Activated CD4-positive, alpha-beta T cell treated with anti-CD3 and anti-CD28 coated beads for 4 hours (primary cell): ENCODE results near the gene IL13.
"Not testable (repeated sequence)": the region's sequence is repeated elsewhere in the genome, so short reads cannot be mapped to it uniquely, and the experiment has no call there.

Source experiments
- DNase-seq, 2 donors: peaks; one replicate each; pipeline ENCODE4 v3.0.0-alpha.2; 2020

The IL13 gene

DNA sequence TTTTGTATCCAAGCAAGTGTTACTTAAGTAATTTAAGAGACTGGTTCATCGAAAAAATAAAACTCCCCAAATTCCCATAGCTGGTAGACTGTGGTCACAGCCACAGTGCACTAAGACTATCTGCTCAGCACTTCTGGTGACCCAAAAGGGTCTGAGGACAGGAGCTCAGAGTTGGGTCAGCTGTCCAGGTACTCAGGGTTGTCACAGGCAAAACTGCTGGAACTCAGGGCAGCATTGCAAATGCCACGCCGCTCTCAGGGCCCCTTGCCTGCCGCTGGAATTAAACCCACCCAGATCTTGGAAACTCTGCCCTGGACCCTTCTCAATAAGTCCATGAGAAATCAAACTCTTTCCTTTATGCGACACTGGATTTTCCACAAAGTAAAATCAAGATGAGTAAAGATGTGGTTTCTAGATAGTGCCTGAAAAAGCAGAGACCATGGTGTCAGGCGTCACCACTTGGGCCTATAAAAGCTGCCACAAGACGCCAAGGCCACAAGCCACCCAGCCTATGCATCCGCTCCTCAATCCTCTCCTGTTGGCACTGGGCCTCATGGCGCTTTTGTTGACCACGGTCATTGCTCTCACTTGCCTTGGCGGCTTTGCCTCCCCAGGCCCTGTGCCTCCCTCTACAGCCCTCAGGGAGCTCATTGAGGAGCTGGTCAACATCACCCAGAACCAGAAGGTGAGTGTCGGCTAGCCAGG lies at the start of gene IL13:
Gene IL13 (plus strand): TSS at position 498 of the 705 bp plus-strand sequence. CDS start 14 bp downstream, at position 512.
- DNase-seq = no peak

DNA sequence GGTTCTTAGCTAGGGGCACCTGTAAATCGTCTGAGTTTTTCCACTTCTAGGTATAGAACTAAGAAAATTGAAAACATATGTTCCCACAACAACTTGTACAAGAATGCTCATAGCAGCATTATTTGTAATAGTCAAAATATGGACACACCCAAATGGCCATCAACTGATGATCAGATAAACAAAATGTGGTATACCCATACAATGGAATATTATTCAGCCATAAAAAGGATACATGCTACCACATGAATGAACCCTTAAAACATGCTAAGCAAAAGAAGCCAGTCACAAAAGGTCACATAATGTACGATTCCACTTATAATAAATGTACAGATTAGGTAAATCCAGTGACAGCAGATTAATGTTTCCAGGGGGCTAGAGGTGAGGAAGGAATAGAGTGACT lies 46.0 kb upstream of the IL13 start:
- no peak for DNase-seq

DNA sequence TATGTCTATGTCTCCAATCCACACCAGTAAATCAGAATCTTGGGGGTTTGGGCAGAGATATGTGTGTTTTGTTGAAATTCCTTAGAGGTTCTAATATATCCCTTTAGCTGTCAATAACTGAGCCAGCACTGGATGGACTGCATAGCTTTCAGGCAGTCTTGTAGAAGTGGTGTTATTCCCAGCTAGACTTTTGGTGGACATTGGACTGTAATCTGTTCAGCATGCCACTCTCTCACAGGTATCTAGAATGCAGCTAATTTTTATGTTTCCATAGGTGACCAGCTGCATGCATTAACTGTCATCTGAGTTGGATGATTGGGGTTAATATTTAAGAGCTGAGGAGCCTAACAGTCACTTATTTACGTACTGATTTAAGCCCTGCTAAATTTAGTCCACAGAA lies 45.1 kb upstream of the IL13 start:
- no peak for DNase-seq

DNA sequence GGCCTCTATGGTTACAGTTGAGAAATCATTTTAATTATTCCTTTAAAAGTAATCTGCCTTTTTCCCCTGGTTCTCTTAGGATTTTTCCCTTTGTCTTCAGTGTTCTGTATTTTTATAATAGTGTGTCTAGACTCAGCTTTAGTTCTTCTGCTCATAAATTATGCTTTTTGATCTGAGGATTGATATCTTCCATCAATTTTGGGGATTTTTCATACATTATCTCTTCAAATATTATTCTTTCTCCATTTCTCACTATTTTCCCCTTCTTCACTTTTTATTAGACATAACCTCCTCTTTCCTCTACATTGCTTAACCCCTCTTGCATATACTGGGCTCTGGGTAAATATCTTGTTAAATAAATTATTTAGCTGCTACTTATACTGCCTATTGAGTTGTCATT lies 36.3 kb upstream of the IL13 start:
- no peak for DNase-seq

DNA sequence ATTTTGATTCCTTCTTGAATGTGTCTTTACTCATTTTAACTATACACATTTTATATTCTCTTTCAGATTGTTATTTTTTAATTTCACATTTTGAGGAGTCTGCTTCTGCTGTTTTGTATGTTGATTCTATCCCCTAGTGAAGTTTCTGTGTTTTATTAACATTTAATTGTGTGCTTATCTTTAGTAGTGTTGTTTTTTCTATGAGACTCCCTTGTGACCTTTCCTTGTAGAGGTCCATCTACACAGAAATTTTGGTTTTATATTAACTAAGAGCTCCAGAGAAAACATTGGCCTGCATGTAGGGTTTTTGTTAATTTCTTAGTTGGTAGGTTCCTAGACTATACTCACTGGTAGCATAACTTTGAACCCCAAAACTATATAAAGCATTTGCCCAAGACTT lies 35.4 kb upstream of the IL13 start:
- DNase-seq = no peak

DNA sequence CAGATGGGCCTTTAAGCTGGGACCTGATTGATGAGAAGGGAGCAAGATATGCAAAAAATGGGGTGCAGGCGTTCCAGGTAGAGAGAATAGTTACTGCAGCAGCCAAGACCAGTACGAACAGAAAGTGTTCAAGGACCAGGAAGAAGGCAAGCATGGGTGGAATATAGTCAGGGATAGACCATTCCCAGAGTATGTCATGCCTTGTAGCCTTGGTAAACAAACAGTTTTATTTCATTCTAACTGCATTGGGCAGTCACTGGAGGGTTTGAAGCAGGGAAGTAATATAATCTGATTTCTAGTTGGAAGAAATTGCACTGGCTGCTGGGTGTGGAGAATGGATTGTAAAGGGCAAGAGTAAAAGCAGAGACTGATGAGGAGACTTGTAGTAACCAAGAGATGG lies 30.5 kb upstream of the IL13 start:
- DNase-seq = no peak

DNA sequence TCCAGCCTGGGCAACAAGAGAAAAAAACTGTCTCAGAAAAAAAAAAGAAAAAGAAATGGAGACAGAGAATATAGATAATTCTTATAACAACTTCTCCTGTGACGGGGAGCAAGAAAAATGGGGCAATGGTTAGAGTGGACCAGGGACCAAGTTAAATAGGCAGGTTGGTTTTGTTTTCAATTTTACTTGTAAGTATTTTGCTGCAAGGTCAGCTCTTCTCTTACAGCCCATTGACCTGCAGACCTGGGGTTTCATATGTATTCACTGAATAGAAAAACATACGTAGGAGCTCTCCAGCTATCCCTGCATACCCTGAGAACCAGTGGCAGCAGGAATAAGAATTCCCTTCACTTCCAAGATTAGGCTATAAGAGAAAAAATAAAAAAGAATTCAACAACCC lies 29.2 kb upstream of the IL13 start:
- no peak for DNase-seq

DNA sequence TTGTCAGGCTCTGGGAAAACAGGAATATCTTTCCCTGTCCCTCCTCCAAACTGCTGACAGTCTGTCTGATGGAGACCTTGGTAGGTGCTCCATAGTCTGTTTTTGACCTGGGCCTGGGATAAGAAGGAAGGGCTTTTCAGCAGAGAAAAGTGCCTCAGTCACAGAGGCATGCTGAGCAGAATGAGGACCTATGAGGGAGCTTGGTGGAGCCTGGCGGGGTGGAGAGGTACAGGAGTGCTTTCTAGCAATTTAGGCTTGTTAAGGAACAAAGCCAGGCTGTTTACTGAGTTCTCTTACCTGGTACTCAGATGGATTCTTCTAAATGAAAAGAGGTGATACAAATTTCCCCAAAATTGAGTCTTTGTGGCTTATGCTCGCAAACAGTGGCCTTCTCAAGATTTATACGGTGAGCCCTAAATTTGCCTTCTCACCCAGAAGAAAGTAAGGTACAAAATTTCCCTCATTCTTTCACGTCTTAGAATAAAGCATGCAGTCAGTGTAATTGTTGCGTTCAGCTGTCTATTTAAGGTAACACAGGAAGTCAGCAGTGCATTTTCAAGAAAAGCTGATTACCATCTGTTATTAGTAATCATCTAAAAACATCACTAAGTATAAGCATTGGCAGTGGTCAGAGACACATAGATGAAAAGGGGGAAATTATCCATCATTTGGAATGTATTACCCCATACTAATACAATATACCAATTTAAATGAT lies 28.6 kb upstream of the IL13 start:
- no peak for DNase-seq

DNA sequence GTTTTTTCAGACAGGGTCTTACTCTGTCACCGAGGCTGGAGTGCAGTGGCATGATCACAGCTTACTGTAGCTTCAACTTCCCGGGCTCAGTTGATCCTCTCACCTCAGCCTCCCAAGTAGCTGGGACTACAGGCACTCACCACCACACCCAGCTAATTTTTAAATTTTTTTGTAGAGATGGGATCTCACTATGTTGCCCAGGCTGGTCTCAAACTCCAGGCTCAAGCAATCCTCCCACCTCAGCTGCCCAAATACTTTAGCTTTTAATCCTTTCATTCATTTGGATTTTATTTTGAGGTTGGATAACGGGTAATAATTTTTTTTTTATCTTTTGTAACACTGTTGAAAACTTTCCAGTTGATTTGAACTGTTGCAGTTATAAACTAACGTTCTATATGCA lies 24.4 kb upstream of the IL13 start:
- not testable (repeated sequence) for DNase-seq

DNA sequence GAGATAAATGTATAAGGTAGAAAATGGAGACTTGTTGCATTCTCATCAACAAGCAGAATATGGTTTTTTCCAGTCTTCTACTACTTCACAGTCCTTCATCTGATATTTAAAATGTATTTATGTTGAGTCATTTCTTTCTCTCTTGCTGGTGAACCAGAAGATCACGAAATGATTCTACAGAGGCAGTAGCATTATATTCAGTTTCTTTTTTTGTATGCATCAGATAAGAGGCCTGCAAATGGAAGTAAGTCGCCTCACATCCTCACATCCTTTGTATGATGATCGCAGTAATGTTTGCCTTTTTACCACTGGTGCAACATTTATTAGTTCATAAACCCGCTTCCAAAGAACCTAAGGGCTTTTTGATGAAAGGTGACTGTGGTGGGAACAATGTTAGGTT lies 22.1 kb upstream of the IL13 start:
- DNase-seq = no peak

DNA sequence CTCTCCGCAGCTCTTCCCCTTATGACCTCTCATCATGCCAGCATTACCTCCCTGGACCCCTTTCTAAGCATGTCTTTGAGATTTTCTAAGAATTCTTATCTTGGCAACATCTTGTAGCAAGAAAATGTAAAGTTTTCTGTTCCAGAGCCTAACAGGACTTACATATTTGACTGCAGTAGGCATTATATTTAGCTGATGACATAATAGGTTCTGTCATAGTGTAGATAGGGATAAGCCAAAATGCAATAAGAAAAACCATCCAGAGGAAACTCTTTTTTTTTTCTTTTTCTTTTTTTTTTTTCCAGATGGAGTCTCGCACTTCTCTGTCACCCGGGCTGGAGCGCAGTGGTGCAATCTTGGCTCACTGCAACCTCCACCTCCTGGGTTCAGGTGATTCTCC lies 20.7 kb upstream of the IL13 start:
- DNase-seq = no peak

DNA sequence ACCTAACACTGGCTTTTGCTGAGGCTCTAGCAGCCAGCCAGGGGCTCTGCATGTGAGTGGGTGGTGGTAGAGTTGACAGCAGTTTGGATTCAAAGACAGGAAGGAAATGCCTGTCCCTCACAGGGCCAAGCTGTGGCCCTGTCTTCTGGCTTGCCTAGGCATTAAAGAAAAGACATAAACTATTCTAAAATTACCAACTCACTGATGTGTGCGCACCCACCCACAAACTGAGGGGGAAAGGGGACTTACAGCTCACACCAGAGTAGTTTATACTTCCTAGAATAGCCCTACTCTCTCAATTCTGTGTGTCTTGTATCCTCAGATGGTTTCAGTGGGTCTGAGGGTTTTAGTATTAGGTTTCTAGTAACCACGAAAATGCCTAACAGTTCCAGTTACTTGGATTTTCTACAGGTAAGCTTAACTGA lies 18.3 kb upstream of the IL13 start:
- no peak for DNase-seq

DNA sequence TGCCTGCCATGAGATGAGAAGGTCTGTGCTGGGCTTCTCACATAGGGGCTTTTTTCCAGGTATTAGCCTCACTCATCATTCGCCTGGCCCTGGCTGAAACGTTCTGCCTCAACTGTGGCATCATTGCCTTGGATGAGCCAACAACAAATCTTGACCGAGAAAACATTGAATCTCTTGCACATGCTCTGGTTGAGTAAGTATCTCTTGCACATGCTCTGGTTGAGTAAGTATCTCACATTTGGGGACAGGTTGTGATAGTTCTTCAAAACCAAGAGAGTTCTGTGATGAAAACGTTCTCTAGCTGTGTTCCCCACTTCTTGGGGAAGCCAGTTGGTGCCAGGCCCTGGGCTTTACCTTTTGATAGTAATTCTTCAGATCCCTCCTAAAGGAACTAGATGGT lies 17.4 kb upstream of the IL13 start:
- DNase-seq = no peak

DNA sequence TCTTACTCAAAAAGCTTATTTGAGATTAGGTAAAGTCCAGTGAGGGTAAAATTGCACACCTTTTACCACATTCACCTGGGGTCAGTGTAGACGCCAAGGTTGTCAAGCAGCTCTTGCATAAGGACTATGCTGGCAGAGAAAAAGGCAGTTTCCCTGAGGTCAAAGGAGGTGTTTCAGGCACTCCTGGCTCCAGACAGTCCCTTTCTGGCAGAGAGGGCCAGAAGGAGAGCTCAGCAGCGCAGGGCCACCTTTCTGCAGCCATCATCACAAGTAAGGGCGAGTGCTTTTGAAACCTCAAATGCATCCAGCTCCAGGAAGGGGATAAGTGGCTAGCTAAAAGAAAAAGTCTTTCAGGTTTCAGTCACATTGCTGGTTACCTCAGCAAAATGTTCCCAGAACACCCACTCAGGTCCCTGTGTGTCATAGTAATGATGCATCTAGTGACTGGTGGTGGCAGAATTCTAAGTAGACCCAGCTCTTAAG lies 16.7 kb upstream of the IL13 start:
- no peak for DNase-seq

DNA sequence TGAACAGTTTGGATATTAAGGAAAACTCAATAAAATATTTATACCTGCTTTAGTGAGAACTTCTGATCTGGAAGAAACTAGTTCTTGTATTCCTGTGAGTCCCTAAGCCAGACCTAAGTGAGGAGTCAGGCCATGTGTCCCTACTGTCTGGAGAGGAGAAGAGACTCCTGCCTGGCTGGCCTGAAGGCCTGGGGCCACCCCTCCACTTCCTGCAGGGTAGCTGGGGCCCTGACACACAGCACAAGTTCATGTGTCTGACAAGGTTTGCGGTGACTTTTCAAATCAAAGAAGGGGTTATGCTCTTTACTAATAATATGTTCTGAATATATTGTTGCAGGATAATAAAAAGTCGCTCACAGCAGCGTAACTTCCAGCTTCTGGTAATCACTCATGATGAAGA lies 16.1 kb upstream of the IL13 start:
- no peak for DNase-seq

DNA sequence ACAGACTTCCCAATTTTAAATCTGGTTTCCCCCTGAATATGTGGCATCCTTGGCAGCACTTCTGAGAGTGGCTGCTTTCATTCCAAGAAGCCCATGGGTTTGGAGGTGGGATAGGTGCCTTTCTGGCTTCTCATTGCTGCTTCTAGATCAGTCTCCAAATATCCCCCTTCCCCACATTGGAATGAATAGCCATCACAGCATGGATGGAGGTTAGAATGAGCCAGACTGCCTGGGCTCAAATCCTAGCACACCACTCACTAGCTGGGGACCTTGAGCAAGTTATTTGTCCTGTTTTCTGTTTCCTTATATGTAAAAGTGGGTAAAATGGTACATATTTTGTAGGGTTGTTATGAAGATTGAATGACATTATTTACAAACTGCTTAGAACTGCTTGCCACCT lies 13.8 kb upstream of the IL13 start:
- DNase-seq = no peak

DNA sequence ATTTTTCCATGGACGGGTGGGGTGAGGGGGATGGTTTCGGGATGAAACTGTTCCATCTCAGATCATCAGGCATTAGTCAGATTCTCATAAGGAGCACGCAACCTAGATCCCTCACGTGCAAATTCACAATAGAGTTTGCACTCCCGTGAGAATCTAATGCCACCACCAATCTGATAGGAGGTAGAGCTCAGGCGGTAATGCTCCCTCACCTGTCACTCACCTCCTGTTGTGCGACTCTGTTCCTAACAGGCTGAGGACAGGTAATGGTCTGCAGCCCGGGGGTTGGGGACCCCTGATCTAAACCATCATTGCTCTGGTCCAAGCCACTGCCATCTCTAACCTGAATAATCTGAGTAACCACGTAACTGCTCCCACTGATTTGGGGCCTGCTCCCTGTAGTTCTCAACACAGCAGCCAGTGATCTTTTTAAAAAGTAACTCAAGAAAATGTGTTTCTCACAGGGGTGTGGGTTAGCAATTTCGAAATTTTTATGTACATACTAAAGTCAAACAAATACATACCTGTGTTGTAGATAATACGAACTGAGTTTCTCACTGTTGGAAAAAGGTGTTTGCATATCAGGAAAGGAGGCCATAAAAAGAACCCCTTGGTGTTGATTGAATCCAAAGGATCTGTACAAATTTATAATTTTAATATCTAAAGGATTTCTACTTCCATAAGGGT lies 11.2 kb upstream of the IL13 start:
- DNase-seq = no peak

DNA sequence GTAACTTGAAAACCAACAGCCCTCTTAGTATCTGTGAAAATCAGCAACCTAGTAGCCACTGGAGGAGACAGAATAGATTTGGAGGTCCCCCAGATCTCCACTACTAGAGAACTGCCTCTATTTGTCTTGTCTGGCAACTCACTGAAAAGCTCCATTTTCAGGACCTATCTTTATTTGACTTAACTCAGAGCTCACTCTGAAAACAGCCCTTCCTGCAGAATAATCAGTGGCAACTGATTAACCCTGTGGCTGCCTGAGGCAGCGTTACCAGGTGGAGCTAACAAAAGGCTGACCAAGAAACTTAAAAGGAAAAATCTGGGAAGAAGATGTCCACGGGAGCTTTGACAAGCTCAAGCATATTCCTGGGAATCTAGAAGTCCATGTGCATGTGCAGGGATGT lies 10.5 kb upstream of the IL13 start:
- no peak for DNase-seq

DNA sequence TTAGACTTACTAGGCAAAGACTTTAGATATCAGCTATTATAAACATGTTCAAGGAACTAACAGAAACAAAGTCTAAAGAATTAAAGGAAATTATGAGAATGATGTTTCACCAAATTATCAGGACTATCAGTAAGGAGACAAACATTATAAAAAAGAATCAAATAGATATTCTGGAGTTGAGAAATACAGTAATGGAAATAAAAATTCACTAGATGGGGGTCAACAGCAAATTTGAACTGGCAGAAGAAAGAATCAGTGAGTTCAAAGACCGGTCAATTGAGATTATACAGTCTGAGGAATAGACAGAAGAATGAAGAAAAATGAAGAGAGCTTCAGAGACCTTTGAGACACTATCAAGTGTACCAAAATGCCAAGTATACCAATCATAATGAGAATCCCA lies 9.6 kb upstream of the IL13 start:
- no peak for DNase-seq

DNA sequence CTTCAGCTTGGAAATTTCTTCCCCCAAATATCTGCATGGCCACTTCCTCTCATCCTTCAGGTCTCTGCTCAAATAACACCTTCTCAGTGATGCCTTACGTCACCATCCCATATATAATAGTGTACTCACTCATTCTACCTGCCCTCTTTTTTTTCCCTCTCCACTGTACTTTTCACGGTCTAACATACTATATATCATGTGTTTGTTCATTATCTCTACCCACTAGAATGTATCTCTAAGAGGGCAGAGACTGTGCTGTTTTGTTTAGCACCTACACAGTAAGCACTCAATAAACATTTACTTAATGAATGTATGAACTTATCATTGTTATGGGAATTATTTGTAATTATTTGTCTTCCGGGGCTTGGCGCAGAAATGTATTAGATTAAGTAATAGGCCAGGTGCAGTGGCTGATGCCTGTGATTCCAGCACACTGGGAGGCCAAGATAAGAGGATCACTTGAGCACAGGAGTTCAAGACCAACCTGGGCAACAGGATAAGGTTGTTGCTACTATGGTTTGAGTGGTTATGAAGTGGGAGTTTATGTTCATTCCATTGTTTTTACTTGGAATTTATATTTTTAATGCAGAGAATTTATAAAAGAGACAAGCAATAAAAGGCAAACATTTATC lies 6.0 kb upstream of the IL13 start:
- no peak for DNase-seq

DNA sequence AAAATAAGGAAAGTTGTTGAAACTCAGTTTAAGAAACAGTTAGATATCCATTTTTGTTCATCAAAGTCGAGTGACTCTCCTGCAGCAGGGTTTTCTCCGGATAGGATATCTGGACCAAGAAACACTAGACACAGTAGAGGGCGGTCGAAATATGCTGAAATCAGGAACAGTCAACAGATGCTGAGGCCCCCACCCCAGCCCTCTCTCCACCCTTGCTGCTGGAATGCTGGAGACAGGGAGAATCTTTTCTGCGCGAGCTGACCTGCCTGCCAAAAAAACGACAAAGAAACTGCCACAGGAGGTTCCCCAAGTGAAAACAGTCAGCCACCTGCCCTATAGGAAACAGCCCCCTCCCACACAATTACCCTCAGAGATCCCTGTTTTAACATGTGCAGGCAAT lies 4.3 kb upstream of the IL13 start:
- no peak for DNase-seq

DNA sequence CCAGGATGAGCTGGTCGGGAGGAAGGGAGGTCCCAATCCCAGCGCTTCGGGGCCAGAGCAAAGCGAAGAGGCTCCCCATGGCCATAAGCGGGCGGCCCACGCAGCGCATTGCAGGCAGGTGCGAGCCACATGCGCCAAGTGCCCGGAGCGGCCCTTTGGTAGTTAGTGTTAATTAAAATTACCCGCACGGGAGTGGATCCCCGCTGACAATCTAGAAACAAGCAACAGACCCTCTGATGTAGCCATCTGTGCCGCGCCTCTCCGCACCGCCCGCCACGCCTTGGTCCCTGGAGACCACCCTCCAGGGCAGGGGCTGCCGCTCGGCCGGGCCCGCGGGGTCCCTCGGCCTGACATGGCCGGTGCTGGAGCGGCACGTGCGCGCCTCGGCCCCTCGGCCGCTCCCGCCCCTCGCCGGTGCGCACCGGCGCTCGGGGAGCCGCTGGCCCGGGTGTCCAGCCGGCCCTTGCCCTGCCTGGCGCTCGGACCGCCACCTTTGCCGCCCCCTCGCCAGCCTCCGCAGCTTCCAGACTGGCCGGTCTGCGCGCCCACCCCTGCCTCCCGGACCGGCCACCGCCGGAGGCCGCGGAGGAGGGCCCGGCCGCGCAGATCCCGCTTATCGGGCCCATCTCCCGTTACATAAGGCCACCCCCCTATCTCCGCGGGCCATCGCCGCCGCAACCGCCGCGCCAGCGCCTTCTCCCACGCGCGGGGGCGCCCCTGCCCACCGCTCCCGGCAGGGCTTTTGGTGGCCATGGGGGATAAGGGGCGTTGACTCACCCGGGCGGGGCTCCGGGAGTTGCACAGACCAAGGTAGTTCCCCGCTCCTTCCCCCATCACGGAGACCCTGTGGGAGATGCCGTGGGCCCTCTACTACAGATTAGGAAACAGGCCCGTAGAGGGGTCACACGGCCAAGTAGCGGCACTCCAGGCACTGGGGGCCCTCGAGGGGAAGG lies 1.9 kb upstream of the IL13 start:
- DNase-seq = peak; percentile 39 to 43
